Adrenal gland (tissue), 12 donors: ENCODE data around the gene HNRNPC. TPM values are rescaled to one million over a fixed set of nuclear protein-coding genes. Genes with fewer than 3 reads are reported as not detected.
A peak's percentile ranks its signal among the peaks of the same experiment; 100 is the strongest.

Source experiments
- DNase-seq, 7 donors: peaks; one replicate each; pipeline ENCODE4 v3.0.0-alpha.2; 2019 to 2020
- H3K27ac ChIP-seq, 5 donors: fragments of 200-600 bp; sonication (generic) in 4 of 5; 1 replicate in 3 of 5; 2 replicates in 2 of 5; pipeline versions ENCODE4 v1.5.1 to v1.8.0; 2016 to 2020; ENCODE audit warnings: mild to moderate bottlenecking in 1 of 5
- H3K27me3 ChIP-seq: fragments of 200-600 bp; 2 replicates; pipeline ENCODE4 v1.8.0; 2021
- H3K36me3 ChIP-seq, 2 donors: fragments of 200-600 bp; replicated peaks in 1 of 2; 1 replicate in 1 of 2; 2 replicates in 1 of 2; pipeline versions ENCODE4 v1.5.1 to v1.8.0; 2018 to 2022
- H3K4me1 ChIP-seq, 2 donors: fragments of 200-600 bp; replicated peaks in 1 of 2; 1 replicate in 1 of 2; 2 replicates in 1 of 2; pipeline versions ENCODE4 v1.5.1 to v1.8.0; 2018 to 2021
- H3K4me3 ChIP-seq, 4 donors: fragments of 200-600 bp; sonication (generic) in 3 of 4; one replicate each; pipeline ENCODE4 v1.5.1; 2016 to 2018
- H3K9me3 ChIP-seq, 3 donors: fragments of 200-600 bp; sonication (generic) in 1 of 3; replicated peaks in 1 of 3; 1 replicate in 2 of 3; 2 replicates in 1 of 3; pipeline versions ENCODE4 v1.5.1 to v1.8.0; 2016 to 2021
- CTCF ChIP-seq, 6 experiments: fragments of 450-650 bp in 4 of 6; fragments of 200-600 bp in 2 of 6; sonication (generic) in 1 of 6; IDR thresholded peaks; 1 replicate in 5 of 6; 2 replicates in 1 of 6; pipeline versions ENCODE4 v1.5.1 to v1.8.0; 2016 to 2021; ENCODE audit warnings: antibody characterized with exemption in 6 of 6, mild to moderate bottlenecking in 2 of 6, moderate library complexity in 1 of 6
- POLR2A ChIP-seq, 2 donors: fragments of 450-650 bp; IDR thresholded peaks; one replicate each; pipeline ENCODE4 v1.6.1; 2017; ENCODE audit warnings: antibody characterized with exemption in 2 of 2, mild to moderate bottlenecking in 2 of 2, moderate library complexity in 1 of 2
- WGBS, 4 donors: extraction: QIAGEN DNeasy Blood & Tissue Kit in 2 of 4; methylation state at CpG; one replicate each; pipeline versions ENCODE4 v1.1.5 to v1.1.7; 2013 to 2017; 5-methylcytosine and 5-hydroxymethylcytosine counted together
- intact Hi-C, 2 donors: fragments of 100-400 bp; cut with DNase I; formaldehyde crosslinking; loops; one replicate each; pipeline versions ENCODE4 v1.14.1 to v1.15.0; 2022 to 2023
- polyA plus RNA-seq, 3 donors: library from polyadenylated mRNA; stranded (reverse); fragments of 200-250 nt in 2 of 3; fragments of 350-450 nt in 1 of 3; fragmentation: Illumina TruSeq in 1 of 3; extraction: RNeasy Lipid Tissue Mini Kit (QIAGEN cat#74804) in 1 of 3; gene quantifications; one replicate each; pipeline ENCODE4 v1.2.3, GENCODE V29; 2013 to 2014
- total RNA-seq, 9 donors: library from RNA; depleted of rRNA in 4 of 9; stranded (reverse); fragments of >200 nt in 4 of 9; fragments of 120-200 nt in 1 of 9; fragmentation: NEBNext Ultra II Directional in 1 of 9; extraction: Animal tissue kit (Norgen Biotek cat#: 25700) in 1 of 9; gene quantifications; one replicate each; pipeline versions ENCODE4 v1.1.0 to v1.2.4, GENCODE V29; 2013 to 2023
- donor health status: healthy with polysubstance abuse.
- donor health status: Bipolar disorder and iron deficiency.
- donor health status: DM: yes; HTN: yes; CAD: no.
- donor health status: DM: no; HTN: no; CAD: no.
- donor health status: DM: no; HTN: no; CAD: no.
- donor health status: DM: yes; HTN: yes; CAD: no.

HNRNPC gene
- total and polyA plus RNA-seq, 12 donors, result 399 to 905 (median 531) TPM

DNA sequence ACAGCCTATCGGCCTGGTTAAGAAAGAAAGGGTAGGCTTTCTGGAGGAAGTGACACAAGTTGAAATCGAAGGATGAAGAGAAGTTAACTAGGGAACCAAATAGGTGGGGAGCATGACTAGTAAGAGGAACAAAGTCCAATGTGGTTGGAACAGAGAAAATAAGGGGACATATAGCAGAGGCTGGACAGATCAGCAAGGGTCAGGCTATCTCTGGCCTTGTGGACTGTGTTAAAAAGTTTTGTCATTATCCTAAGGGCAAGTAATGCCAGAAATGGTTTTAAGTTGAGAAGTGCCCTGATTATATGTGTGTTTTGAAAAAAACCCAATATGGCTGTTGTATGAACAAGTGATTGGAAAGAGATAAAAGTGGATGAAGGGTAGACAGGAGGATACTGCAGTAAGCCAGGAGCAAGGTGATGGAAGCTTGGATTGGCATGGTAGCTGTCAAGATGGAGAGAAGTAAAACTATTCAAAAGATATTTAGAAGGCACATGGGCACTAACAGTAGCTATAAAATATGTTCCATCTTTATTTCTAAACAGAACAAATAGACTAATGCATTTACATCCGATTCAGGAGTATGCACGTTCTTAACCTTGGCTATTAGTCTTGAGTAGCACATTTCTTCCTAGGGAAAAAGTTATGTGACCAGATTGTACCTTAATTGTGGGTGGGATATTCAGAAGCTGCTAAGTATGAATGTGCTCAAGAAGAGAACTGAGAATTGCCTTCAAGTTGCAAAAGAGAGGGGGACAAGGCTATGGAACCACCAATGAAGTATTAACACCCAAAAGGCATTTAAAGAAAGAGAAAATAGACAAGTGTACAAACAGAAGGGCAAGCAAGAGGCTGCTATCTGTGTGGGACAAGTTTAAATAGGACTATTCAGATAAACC lies 66.5 kb downstream of the HNRNPC start:
- WGBS, 4 donors, result 85 to 92% (median 89%) methylated on average over 4 of the region's 4 CpGs
- Histone ChIP-seq H3K4me3 (no peak overlapping the region), H3K4me1 (no peaks in the 10 kb centered on the region), H3K36me3 (peaks cover 0 to 28% of the 10 kb centered on the region in 2 donors), H3K27ac (no peak overlapping the region), H3K27me3 (no peaks in the 10 kb centered on the region), H3K9me3 (no peaks in the 10 kb centered on the region)
- TF ChIP-seq CTCF (IDR thresholded peaks at IDR 0.05), result no peak
- TF ChIP-seq POLR2A (IDR thresholded peaks at IDR 0.05), result no peak
- DNase-seq, result no peak
- intact Hi-C loops, result no loop called here

- intact Hi-C loops, result no loop called here
- no peaks in the 10 kb centered on the region for H3K27me3 ChIP-seq
- TF ChIP-seq POLR2A (IDR thresholded peaks at IDR 0.05) (no peak), CTCF (IDR thresholded peaks at IDR 0.05) (no peak)
- 59 to 66% (median 62%) methylated on average over 12 of the region's 12 CpGs for WGBS, 4 donors
- no peaks in the 10 kb centered on the region for H3K4me1 ChIP-seq
- H3K9me3 ChIP-seq, result no peaks in the 10 kb centered on the region
- peak in 2 of 7 donors; percentile 28 to 52 for DNase-seq
- H3K4me3 ChIP-seq, result no peak overlapping the region
- H3K27ac ChIP-seq, result no peak overlapping the region
- peaks cover 0 to 20% of the 10 kb centered on the region in 2 donors for H3K36me3 ChIP-seq
Measured at GRCh38 chr14:21201732-21202462, 67.3 kb downstream of the HNRNPC start.

GRCh38 chr14:21200752-21201461 lies 68.3 kb downstream of the HNRNPC start:
- no peaks in the 10 kb centered on the region for H3K4me1 ChIP-seq
- intact Hi-C loops, result no loop called here
- H3K27me3 ChIP-seq, result no peaks in the 10 kb centered on the region
- no peaks in the 10 kb centered on the region for H3K9me3 ChIP-seq
- TF ChIP-seq CTCF (IDR thresholded peaks at IDR 0.05), result no peak
- TF ChIP-seq POLR2A (IDR thresholded peaks at IDR 0.05), result no peak
- H3K36me3 ChIP-seq, result peaks cover 0 to 17% of the 10 kb centered on the region in 2 donors
- 75 to 83% (median 80%) methylated on average over 5 of the region's 5 CpGs for WGBS, 4 donors
- no peak overlapping the region for H3K4me3 ChIP-seq
- DNase-seq, result no peak
- H3K27ac ChIP-seq, result no peak overlapping the region
